OCI-LY3 (cell line): ENCODE results near the gene GLRA3.

ENCODE experiments used
- EZH2phosphoT487 ChIP-seq: fragments of 200-600 bp; shearing (Covaris generic); IDR thresholded peaks from 2 replicates; pipeline ENCODE4 v1.6.1; 2018; ENCODE audit warnings: antibody characterized with exemption, mixed run types, low read depth
- TF ChIP-seq, protein P1 (sequence below): fragments of 200-600, 300-600 bp; sonication (generic); IDR thresholded peaks from 2 replicates; pipeline ENCODE4 v1.5.1; 2014; ENCODE audit warnings: antibody characterized with exemption, low read length, low read depth

DNA sequence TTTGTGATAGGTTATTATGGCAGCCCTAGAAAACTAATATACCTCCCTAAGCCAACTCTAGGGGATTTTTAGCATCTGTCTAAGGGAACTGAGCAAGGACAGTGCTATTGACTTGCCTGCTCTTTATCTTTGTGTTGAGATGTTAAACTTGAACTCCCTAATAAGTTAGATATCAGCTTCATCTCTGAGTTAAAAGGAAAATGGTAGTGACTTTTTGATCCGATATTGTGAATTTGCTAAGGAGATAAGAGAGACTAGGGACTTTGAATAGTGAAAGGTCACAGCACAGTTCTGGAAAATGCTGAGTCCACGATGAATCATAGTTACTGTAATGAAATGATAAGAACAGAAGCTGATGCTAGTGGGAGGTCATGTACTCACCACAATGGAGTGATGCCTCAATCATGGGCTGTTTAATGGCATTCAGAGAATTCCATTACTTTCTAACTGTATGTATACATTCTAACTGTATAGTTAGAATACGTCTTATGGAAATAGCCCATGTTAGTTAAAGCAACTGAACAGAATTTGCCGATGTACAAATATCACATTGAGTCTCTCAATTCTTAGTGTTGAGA is 147.2 kb downstream of the GLRA3 start:
- TF ChIP-seq, protein P1, sequence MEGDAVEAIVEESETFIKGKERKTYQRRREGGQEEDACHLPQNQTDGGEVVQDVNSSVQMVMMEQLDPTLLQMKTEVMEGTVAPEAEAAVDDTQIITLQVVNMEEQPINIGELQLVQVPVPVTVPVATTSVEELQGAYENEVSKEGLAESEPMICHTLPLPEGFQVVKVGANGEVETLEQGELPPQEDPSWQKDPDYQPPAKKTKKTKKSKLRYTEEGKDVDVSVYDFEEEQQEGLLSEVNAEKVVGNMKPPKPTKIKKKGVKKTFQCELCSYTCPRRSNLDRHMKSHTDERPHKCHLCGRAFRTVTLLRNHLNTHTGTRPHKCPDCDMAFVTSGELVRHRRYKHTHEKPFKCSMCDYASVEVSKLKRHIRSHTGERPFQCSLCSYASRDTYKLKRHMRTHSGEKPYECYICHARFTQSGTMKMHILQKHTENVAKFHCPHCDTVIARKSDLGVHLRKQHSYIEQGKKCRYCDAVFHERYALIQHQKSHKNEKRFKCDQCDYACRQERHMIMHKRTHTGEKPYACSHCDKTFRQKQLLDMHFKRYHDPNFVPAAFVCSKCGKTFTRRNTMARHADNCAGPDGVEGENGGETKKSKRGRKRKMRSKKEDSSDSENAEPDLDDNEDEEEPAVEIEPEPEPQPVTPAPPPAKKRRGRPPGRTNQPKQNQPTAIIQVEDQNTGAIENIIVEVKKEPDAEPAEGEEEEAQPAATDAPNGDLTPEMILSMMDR = no peak
- no peak for TF ChIP-seq EZH2phosphoT487
